ENCODE data around the gene FZD7.

FZD7 gene

DNA sequence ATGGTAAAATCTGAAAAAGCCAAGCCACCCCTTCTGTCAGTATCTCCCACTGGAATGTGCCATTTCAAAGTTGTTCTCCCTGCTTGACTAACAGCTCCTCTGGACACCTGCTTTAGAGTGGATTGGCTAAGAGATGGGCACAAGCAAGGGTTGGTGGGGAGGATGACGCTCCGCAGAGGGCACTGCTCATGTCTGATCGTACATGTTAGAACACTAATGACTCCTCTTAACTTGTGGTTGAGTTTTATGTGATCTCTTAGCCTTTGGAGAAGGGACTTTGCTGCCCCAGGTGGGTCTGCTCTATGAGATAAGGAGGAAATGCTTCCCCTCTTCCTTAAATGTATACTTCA lies 31.2 kb downstream of the FZD7 start:
- DNase-seq (ENCODE audit: insufficient read length, low spot score), result no peak

DNA sequence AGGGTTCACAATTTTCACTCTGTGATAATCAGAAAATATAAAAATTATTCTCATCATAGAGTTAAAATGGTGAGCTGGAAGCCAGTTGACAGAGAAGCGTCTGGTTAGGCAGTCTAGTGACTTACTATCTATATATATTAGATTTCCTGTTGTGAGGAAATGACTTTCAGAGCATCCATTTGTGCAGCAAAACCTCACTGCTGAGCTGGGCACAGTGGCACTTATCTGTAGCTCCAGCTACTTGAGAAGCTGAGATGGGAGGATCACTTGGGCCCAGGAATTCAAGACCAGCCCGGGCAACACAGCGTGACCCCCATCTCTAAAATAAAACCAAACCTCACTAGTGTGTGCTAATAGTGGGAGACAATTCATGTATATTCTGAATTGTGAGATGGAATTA lies 32.2 kb downstream of the FZD7 start:
- no peak for DNase-seq (ENCODE audit: insufficient read length, low spot score)
- FAIRE-seq, result no peak

More for the DNA sequence above, 31.2 kb downstream of the FZD7 start:
- no peak for FAIRE-seq

DNA sequence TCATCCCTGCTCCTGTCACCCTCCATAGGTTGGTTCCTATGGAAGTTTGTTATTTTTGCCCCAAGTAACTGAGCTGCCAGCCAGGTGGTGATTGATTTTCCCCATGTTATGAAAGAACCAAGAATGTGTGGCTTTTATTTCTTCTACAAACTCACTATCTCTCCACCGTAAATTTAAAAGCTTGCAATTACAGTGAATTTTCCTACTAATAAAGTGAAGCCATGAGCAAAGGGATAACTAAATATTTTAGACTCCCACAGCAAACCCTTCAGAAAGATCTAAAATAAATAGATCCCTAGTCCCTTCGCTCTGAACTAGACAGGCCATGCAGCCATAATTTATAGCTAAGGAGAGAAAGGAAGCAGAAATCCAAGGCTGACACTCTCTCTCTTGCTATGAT lies 33.2 kb downstream of the FZD7 start:
- FAIRE-seq (no peak), DNase-seq (ENCODE audit: insufficient read length, low spot score) (no peak)

DNA sequence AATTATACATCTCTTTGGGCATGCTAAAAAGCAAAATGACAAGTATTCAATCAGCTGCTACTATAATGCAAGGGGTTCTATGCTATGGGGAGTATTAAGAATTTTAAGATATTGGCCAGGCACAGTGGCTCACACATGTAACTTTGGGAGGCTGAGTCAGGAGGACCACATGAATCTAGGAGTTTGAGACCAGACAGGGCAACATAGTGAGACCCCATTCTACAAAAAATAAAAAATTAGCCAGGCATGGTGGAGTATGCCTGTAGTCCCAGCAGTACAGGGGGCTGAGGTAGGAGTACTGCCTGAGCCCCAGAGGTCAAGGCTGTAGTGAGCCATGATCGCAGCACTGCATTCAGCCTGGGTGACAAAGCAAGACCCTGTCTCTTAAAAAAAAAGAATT lies 33.9 kb downstream of the FZD7 start:
- FAIRE-seq, result no peak

DNA sequence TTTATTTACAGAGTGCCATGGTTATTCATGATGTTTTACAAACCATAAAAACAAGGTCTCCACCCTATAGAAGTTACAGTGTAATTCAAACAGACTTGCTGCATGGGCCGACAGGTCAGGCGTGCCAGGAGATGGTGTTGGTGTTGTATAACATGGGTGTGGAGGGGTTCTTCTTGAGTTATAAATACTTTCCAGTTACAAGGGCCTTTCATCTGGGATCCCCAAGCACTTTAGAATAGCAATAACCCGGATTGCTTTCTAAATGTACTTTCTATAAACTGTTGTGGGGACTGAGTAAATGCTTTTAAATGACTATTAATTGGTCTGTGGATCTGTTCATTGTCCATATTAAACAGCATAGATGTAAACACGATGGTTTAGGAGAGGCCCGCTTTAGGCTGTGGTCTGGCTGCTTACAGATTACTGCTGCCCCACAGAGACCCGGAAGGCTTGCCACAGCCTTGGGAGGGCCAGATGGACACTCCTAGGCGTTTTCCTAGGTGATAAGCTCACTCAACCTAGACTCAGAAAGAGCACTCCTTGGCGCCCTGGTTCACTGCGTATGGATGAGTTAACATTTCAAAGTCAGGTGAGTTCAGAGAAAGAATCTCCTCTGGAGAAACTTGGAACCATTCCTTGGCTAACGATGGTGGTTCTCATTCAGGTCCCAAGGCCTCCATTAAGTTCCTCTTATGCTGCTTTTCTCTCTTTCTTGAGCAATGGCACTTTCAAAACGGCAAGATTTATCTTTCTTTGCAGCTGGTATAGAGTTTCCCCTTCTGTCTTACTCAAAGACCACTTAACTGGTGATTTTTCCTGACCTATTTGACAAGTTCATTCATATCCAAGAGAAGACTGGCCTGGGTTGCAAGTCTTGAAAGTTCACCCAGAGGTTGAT lies 35.8 kb downstream of the FZD7 start:
- no peak for DNase-seq (ENCODE audit: insufficient read length, low spot score)
- FAIRE-seq, result no peak

More for the DNA sequence above, 33.9 kb downstream of the FZD7 start:
- DNase-seq (ENCODE audit: insufficient read length, low spot score), result no peak

DNA sequence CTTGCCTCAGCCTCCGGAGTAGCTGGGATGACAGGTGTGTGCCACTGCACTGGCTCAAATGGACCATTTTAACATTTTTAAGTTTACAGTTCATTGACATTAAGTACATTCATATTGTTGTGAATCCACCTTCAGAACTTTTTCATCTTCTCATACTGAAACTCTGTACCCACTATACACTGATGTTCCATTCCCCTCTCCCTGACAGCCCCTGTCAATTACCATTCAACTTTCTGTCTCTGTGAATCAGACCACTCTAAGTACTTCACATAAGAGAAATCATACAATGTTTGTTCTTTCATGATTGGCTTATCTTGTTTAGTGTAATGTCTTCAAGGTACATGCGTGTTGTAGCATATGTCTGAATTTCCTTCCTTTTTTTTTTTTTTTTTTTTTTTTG lies 37.5 kb downstream of the FZD7 start:
- no peak for FAIRE-seq
- no peak for DNase-seq (ENCODE audit: insufficient read length, low spot score)

DNA sequence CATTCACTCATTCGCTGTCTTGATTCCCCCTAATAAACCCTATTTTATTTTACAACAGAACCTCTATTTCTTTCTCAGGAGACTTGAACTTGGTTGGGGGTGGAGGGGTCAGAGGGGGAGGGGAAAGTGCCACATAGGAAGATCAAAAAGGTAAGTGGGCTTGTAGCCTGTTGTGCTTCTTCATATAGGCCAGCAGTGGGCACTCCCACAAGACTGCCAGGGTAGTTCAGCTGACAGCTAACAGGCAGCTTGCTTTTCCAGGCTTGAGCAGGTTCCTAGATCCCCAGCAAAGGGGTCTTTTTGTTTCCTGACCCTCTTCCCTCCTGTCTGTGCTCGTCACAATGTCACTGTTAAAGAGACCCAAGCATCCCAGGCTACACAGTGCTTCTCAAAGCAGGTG lies 38.6 kb downstream of the FZD7 start:
- DNase-seq (ENCODE audit: insufficient read length, low spot score), result no peak
- FAIRE-seq, result no peak

DNA sequence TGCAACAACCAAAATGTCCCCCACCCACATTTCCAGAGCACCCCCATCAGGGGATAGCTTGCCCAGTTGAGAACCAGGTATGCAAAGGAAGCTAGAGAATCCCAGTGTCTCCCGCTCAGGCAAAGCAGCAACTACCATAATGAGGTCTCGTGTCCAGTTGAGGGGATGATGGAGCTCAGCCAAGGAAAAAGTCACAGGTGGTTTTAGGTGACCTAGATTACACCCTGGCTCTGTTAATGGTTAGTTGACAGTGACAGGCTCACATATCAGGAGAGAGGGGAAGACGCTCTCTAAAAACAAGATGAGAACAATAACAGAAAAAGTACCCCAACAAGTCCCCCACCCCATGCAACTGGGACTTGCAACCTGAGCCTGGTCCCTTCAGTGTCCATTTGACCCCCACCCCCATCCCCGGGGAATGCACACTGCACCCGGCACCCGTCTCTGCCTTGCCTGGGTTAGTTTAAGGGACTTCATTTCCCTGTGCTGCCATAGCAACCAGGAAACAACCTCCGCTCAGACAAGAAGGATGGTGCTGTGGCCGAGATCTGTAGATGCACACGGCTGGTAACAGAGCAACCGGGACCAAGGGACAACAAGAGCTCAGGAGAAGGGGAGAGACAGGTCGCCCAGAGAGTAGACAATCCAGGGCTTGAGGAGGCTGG lies 39.2 kb downstream of the FZD7 start, which contains the start of gene KIAA2012:
Gene KIAA2012, plus strand, starts transcription at position 519 of the 665 bp plus-strand sequence. CDS start 373 bp downstream, outside the sequence.
- no peak for FAIRE-seq
- no peak for DNase-seq (ENCODE audit: insufficient read length, low spot score)

DNA sequence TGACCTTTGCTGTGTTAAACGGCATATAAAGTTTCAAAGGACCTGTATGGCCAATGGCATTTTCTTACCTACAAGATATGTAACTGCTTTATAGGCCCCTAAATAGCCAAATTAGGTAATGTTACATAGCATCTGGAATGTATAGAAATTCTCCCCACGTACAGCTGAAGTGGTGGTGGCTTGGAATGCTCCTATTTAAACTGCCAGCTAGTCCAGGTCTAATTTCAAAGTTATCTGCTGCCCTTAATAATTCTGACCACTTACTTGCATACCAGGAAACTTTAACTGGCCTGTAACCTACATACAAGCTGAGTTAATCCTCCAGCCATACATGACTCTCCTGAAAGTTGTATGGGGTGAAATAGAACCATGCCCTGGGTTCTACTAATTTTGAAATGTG lies 40.7 kb downstream of the FZD7 start:
- DNase-seq (ENCODE audit: insufficient read length, low spot score) (no peak), FAIRE-seq (no peak)

DNA sequence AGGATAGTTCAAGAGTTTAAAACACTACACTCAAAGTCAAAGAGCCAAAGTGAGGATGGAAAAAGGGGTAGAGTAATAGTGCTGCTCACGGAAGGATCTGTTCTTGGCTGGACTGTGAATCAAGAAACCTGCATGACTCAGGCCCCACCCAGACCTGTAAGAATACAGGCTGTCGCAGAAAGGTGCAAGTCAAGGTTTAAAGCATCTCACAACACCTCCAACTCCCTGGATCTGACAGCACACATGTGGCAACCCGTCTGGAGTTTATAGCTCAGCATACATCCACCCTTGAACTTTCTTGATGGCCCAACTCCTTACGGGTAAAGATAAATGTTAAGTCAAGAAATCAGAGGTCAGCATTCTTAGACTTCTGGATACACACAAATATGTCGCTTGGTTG lies 45.7 kb downstream of the FZD7 start:
- FAIRE-seq (no peak), DNase-seq (ENCODE audit: insufficient read length, low spot score) (no peak)

DNA sequence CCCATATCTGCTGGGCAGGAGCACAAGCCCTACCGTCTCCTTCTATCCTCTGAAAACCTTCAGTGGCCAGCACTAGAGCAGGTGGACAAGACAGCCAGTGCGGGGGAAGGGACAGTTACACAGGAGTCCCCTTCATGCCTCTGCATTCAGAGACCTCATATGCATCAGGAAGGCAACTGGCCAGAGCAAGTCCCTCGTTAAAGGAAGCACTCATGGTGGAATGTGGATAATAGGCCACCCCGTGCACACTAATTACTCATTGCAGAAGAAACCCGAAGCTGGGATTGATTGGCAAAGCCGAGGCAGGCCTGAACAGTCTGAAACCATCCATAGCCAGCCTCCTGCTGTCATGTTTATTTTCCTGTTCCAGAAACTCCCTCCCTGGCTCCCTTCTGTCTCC lies 50.6 kb downstream of the FZD7 start:
- DNase-seq (ENCODE audit: insufficient read length, low spot score) (no peak), FAIRE-seq (no peak)

All from GM19239 (cell line).